HG02571 (cell line): ENCODE data around the gene LOC128125822.

Experiments used
- ATAC-seq: cut with Tn5 transposase; IDR thresholded peaks from one replicate; pipeline ENCODE4 v1.9.1; 2021; ENCODE audit warnings: mild to moderate bottlenecking, moderate library complexity; ENCODE audit not compliant: unreplicated experiment

Gene LOC128125822

DNA sequence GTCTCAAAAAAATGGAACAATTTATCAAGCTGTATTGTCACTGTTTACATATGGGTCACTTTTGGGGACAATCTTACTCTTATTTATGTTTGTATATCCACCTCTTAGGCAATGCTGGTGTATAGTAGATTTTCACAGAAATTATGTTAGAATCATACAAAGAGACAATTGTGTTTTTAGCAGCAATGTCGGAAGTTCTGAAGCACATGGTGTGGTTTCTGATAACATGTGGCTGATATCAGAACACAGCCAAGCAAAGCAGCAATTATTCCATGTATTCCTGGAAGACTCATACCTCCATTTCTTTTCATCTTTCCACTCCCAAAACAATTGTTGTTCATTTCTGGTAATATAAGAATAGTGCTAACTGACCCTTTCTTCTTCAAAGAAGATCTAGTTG is 17.5 kb upstream of the LOC128125822 start:
- ATAC-seq = no peak

DNA sequence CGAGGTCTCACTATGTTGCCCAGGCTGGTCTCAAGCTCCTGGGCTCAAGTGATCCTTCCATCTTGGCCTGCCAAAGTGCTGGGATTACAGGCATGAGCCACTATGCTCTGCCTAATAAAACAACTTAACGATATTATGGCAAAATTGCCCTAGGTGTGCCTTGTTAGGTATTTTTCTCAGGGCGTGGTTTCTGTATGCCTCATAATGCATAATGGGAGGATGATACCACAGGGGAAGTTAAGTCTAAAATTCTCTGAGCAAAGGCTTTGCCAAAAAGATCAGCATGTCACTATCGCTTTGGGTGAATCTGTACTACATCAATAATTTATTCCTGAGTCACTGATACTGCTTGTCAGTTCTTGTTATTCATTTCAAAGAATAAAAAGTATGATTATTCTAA is 15.9 kb upstream of the LOC128125822 start:
- no peak for ATAC-seq

DNA sequence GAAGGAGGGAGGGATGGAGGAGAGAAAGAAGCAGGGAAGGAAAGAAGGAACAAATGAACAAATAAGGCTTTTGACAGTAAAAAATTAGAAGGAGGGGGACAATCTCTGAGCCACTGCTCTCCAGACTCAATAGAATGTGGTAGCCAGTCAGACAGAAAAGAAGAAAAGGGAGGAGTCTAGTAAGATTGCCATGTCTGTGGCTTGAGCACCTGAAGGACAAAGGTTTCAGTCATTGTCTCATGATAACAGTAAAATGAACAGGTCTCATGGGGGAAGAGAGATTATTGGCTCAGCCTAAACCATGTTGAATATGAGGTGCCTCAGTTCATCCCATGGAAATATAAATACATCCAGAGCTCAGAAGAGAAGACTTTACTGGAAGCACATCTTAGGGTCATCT is 14.0 kb upstream of the LOC128125822 start:
- ATAC-seq = peak; percentile 72

DNA sequence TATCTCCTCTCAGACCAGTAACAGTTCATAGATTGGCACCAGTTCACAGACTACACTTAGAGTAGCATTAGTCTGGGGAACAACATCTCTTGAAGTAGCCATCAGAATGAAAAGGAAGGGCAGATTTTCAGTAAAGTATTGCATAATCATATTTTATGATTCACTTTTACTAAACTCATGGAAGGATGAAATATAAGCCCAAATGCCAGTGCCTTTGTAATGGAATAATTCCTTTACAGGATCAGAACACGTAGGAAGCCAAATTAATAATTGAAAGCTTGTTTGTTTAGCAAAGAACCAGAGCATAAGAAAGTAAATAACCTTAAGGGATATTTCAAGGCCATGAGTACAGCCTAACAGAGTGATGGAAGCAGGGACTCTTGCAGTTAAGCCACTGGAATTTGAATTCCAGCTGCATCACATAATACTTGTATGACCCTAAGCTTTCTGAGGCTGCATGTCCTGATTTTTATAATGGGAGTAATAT is 11.4 kb upstream of the LOC128125822 start:
- no peak for ATAC-seq

DNA sequence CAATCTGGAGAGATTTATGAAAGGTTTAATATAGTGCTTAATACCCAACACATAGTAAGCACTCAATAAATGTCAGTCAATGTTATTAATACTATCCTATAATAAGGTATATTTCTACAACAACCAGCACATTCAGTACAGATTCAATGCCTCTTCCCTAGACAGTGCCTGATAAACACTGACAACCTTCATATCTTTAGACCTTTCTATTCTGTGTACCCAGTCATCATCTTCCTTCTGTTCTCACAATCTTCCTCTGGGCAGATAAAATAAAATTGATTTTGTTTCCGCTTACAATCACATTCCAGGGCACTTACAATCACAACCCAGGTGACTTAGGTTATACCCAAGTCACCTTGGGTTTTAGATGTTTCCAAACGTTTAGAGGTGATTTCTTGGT is 11.0 kb upstream of the LOC128125822 start:
- no peak for ATAC-seq

DNA sequence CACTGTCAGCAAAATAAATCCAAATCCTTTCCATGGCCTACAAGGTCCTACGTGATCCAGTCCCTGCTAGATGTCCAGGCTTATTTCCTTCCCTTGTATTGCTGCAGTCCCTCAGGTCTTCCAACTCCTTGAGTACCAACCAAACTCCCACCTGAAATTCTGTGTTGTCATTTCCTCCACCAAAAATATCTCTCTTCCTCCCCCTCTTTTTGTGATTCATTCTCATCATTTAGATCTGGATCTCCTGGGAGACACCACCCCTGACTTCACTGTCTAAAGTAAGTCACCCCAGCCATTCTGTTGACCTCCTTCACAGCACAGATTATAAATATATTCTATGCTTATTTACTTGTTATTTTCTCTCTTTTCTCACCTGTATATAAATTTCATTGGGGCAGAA is 9.0 kb upstream of the LOC128125822 start:
- no peak for ATAC-seq

DNA sequence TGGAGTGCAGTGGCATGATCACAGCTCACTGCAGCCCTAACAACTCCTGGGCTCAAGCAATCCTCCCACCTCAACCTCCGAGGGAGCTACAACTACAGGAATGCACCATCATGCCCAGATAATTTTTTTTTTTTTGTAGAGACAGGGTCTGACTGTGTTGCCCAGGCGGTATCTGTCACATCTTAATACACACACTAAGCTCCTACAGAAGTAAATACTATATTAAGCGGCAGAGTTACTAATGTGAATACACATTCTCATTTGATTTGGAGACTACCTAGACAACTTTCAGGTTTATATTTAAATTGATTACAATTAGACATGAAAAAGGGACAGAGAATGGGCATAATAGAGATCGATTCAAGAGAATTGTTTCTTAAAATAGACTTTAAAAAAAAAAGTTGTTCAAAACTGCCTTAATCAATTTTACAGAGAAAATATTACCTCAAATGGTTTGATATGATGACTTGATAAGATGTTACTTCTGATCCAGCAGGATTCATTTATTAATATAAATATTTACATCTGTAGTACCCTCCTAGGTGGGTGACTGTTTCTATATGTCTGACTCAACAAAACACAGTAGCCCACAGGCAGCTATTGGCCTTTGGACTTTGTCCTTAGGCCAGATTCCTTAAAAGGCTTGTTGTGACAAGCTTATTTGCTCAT is 7.1 kb upstream of the LOC128125822 start:
- ATAC-seq = no peak

DNA sequence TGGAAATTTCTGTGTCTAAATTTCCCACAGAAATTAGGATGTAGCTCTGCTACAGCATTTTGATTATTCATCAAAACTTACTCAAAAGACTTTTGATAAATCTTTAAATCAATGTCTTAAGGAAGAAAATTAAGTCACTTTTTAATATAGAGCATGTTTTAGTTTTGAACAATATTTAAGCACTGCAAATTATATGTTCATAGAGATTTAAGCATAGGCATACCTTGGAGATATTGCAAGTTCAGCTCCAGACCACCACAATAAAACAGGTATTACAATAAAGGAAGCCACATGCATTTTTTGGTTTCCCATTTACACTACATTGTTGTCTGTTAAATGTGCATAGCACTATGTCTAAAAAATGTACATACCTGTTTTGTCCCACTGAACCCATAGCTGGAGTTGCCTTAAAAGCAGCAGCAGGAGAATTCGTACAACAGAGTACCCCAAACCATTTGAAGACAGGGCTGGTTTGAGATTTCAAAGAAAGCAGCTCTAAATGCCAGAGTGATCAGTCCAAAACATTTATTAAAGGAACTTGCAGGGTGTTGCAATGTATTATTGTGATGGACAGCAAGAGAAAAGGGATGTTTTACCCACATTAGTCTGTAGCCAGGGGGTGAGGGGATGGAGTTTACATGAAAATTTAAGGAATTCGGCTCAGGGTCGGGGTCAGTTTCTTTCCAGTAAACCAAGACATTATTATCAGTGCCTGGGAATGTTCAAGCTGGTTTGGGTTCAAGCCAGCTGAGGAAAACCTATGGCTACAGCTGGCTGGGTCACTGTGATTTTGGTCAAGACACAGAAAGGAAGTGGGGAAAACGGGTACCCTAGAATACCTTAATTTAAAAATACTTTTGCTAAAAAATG is 6.3 kb upstream of the LOC128125822 start:
- no peak for ATAC-seq

DNA sequence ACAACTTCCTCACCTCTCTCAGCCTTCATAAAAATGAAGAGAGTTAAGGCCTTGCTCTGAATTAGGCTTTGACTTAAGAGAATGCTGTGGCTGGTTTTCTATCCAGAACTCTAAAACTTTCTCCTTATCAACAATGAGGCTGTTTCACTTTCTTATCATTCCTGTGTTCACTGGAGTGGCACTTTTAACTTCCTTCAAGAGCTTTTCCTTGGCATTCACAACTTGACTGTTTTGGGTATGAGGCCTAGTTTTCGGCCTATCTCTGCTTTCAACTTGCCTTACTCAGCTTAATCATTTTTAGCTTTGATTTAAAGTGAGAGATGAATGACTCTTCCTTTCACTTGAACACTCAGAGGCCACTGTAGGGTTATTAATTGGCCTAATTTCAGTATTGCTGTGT is 4.3 kb upstream of the LOC128125822 start:
- ATAC-seq = no peak

DNA sequence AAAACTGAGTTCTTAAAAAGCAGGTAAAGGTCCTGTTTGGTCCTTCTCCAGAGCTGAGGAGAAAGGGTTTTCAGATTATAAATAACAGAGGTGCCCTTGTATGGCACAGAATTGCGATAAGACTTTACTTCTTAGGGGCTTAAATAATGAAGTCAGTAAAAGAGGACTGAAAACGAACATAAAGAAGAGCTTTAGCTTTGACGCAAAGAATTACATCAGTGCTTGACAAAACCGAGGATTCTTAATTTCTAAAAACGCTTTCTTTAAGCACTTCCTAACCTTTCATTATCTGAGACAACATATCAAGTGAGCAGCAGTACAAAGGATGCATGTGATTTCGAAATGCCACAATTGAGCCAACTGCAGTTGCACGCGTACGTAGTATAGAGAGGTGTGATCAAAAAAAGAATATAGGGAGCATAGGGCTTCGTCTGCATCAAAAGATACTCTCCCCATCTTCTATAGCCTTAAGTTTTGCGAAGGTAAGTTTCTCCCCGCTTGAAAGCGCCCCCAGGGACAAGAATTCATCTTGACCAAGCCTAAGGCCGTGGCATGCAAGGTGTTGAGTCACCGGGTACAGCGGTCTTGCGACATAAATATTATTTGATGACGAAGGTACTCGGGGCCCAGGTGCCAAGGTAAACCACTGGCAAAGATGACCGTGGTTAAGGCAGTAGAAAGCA is 778 bp upstream of the LOC128125822 start:
- ATAC-seq = no peak

DNA sequence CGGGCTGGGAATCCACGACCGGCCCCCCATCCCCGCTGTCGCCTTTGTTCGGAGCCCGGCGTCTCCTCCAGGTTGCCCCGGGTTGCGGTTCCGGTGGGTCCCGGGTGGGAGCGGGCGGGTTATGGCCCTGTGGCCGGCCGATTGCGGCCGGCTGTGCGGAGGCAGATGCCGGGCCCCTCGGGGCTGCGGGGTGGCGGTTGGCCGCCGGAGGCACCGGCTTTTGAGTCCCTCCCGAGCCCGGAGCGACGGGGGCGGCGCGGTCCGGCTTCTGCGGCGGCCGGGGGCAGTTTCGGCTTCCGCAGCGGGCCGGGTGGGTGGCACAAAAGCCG is 431 bp downstream of the LOC128125822 start:
- ATAC-seq = no peak

DNA sequence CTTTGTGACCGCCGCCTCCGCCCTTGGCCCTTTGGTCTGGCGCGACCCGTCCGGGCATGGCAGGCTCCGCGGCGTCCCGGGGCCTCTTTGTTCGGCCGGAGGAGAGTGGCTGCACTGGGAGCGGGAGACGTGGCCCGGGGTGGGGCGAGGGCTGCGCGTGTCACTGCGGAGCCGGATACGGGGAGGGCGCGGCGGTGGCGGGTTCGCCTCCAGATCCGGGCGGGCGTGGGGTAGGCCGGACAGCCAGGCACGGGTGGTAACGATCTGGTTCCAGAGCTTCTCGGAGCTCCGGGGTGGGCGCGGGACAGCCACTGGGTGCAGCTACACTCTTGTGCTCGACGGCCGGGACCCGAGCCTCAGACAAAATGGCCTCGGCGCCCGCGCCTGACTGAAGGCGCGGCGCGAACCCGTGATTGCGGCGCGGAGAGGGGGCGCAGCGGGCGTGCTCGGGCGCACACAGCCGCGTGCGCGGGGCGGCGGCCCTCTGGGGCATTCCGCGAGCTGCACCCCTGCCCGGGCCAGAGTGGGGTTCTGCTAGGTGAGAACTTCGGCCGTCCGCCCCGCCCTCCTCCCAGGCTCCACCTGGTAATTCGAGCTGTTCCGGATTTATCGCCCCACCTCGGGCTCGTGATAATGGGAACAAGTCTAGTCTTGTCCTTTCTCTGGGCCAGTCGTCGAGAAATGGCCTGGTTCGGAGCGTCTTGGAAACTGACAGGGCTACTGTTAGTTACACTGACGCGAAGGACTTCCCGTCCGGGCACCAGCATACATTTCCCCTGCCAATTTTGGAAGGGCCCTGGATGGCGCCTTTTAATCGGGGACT is 1.0 kb downstream of the LOC128125822 start:
- ATAC-seq = peak; percentile 47

DNA sequence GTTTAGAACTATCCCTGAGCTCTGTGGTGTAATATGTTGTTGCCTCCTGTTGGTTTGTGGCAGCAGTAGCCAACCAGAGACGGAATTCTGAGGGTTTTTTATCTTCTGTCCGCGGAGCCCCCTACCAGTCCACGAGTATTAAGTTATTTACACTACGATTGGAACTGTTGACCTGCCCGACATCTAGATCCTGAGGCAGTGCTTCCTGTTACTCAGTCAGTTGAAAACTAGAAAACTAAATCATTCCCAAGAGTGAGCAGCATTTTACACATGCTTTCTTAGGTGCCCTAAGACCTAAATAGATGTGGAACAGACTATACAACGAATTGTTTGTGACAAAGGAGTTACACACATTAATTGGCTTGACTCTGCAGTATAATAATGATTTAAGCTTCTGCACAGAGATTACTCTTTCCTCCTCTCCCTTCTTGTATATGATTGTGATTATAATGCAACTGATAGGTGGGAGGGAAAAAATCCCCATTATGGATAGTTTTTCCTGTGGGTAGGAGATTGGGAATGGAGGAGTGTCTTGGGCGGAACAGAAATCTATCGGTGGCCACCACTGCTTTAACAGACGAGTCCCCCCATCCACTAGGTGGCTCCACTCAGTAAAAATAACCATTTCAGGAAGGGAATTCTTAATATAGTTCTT is 1.7 kb downstream of the LOC128125822 start:
- ATAC-seq = no peak

DNA sequence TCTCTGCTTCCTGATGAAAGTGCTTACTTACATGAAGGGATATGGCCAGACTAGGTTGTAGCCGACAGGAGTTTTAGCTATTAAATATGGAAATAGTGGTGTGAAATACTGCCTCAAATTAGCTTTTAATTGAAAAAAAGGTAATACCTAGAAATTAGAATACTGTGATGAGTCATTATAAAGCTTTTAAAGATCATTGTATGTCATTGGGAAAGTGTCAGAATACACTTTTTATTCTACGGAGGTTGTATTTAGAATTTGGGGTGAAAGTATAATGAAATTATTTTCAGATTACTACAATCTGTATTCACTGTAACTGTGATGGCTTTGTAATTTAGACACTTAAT is 2.2 kb downstream of the LOC128125822 start:
- no peak for ATAC-seq

DNA sequence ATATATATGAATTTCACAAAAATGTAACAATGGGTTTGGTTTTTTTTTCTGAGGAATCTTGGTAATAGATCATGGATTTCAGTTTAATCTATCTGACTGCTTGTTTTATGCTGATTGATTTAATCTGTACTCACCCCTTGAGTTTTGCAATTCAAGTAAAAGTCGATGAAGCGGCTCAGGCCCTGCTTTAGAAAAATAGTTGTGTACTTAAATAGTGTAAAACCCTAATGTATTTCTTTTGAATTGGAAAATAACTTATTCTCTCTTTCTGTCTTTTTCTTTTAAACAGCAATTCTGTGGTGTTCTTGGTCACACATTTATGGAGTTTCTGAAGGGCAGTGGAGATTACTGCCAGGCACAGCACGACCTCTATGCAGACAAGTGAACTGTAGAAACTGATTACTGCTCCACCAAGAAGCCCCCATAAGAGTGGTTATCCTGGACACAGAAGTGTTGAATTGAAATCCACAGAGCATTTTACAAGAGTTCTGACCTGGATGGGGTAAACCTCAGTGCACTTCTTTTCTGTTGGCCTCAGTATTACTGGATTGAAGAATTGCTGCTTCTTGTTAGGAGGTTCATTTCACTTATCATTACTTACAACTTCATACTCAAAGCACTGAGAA is 4.0 kb downstream of the LOC128125822 start:
- no peak for ATAC-seq

DNA sequence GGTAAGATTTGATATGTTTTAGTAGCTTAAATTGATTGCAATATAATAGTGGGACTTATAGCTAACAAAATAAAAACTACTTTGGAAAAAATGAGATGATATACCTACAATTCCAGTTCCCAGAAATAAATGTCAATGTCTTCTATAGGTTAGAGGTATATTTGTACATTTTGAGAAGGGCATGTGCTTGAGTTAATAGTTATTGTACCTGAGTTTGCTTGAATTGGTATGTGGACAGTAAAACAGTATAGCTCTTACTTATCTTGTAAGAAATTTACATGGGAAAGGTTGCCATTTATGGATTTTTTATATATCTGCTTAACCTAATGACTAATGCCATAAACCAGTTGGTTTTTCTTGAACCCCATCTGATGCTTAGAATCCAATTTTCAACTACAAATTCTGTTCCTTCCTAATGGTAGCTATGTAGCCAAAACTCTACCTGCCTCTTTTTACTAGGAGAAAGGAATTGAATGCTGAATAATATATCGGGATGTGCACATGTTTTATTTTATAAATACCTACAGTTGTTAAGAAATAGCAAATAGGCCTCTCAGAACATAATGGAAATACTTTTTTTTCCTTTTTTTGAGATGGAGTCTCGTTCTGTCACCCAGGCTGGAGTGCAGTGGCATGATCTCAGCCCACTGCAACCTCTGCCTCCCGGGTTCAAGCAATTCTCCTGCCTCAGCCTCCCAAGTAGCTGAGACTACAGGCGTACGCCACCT is 4.9 kb downstream of the LOC128125822 start:
- ATAC-seq = no peak

DNA sequence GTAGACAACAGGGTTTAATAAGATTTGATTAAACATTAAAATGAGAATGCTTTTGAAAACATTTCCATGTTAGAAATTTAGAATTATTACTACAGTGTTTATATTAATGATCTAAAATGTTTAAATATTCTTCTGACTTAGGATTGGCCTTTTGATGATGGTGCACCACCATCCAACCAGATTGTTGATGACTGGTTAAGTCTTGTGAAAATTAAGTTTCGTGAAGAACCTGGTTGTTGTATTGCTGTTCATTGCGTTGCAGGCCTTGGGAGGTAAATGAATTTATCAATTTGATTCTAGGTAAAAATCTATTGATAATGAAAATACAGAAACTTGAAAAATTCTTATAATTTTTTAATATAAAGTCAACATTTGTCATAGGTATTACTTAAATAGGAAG is 6.5 kb downstream of the LOC128125822 start:
- no peak for ATAC-seq

DNA sequence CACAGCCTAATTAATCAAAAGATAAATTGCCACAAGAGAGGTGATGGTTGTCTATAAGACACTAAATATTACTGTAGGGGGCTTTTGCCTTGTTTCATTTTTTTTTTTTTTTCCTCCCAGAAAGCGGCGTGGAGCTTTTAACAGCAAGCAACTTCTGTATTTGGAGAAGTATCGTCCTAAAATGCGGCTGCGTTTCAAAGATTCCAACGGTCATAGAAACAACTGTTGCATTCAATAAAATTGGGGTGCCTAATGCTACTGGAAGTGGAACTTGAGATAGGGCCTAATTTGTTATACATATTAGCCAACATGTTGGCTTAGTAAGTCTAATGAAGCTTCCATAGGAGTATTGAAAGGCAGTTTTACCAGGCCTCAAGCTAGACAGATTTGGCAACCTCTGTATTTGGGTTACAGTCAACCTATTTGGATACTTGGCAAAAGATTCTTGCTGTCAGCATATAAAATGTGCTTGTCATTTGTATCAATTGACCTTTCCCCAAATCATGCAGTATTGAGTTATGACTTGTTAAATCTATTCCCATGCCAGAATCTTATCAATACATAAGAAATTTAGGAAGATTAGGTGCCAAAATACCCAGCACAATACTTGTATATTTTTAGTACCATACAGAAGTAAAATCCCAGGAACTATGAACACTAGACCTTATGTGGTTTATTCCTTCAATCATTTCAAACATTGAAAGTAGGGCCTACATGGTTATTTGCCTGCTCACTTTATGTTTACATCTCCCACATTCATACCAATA is 7.8 kb downstream of the LOC128125822 start:
- no peak for ATAC-seq

DNA sequence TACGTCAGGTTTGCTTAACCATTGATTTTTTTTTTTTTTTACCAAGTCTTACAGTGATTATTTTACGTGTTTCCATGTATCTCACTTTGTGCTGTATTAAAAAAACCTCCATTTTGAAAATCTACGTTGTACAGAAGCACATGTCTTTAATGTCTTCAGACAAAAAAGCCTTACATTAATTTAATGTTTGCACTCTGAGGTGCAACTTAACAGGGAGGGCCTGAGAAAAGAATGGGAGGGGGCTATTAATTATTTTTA is 8.4 kb downstream of the LOC128125822 start:
- no peak for ATAC-seq
